Mesodermal cell (in vitro differentiated cells): Measurements from ENCODE around the gene CIDEB.
A peak's percentile ranks its signal among the peaks of the same experiment; 100 is the strongest.

Experiments used
- H3K27ac ChIP-seq: 2 replicates; pipeline ENCODE4 v1.7.0; 2013; ENCODE audit warnings: mild to moderate bottlenecking, low read depth, low read length, moderate library complexity; ENCODE audit not compliant: severe bottlenecking
- H3K36me3 ChIP-seq: 2 replicates; pipeline ENCODE4 v1.7.1; 2013; ENCODE audit warnings: mild to moderate bottlenecking, low read length, moderate library complexity; ENCODE audit not compliant: control insufficient read depth, insufficient read depth
- H3K4me1 ChIP-seq: one replicate; pipeline ENCODE4 v1.7.1; 2013; ENCODE audit warnings: mild to moderate bottlenecking, low read length; ENCODE audit not compliant: insufficient read depth, control insufficient read depth, poor library complexity, severe bottlenecking
- H3K4me3 ChIP-seq: 2 replicates; pipeline ENCODE4 v1.7.0; 2013; ENCODE audit warnings: low read length, control low read depth, mild to moderate bottlenecking; ENCODE audit not compliant: insufficient read depth, poor library complexity, severe bottlenecking; ENCODE audit errors: extremely low read depth
- H3K9me3 ChIP-seq: 2 replicates; pipeline ENCODE4 v1.7.1; 2013; ENCODE audit warnings: mild to moderate bottlenecking, low read length, moderate library complexity; ENCODE audit not compliant: control insufficient read depth
- WGBS, 2 experiments: methylation state at CpG; one replicate each; pipeline ENCODE4 v1.1.5; 2013; ENCODE audit warnings: missing lambda C conversion rate in 2 of 2; ENCODE audit not compliant: insufficient coverage in 2 of 2; 5-methylcytosine and 5-hydroxymethylcytosine counted together

The CIDEB gene

GRCh38 chr14:24342889-24343288 lies 35.1 kb upstream of the CIDEB start:
- H3K4me3 ChIP-seq = no peak overlapping the region
- H3K36me3 ChIP-seq = no peaks in the 10 kb centered on the region
- H3K27ac ChIP-seq = no peak overlapping the region
- no peaks in the 10 kb centered on the region for H3K4me1 ChIP-seq
- 100% methylated on average over 1 of the region's 4 CpGs for WGBS, 2 experiments
- no peaks in the 10 kb centered on the region for H3K9me3 ChIP-seq

GRCh38 chr14:24340606-24341005 lies 32.8 kb upstream of the CIDEB start:
- H3K9me3 ChIP-seq = no peaks in the 10 kb centered on the region
- H3K4me3 ChIP-seq = no peak overlapping the region
- 57 to 100% methylated on average over 1 of the region's 1 CpG for WGBS, 2 experiments
- H3K36me3 ChIP-seq = no peaks in the 10 kb centered on the region
- no peak overlapping the region for H3K27ac ChIP-seq
- peaks cover 2% of the 10 kb centered on the region for H3K4me1 ChIP-seq

GRCh38 chr14:24339284-24340151 lies 31.7 kb upstream of the CIDEB start, which contains the start of gene RIPK3:
Gene RIPK3 (minus strand): TSS chr14:24339991. CDS start chr14:24339826, 165 bp downstream.
- Histone ChIP-seq H3K27ac (no peak within 1 kb of the TSS), H3K4me3 (peak within 1 kb of the TSS; percentile 29)
- 14 to 16% methylated on average over 24 to 28 of the region's 51 CpGs for WGBS, 2 experiments

GRCh38 chr14:24338843-24339242 lies 31.1 kb upstream of the CIDEB start:
- Histone ChIP-seq H3K4me1 (peaks cover 5% of the 10 kb centered on the region), H3K9me3 (no peaks in the 10 kb centered on the region), H3K4me3 (no peak overlapping the region), H3K36me3 (no peaks in the 10 kb centered on the region), H3K27ac (no peak overlapping the region)
- 77% methylated on average over 14 of the region's 14 CpGs for WGBS, 2 experiments

More at GRCh38 chr14:24339284-24340151, 31.7 kb upstream of the CIDEB start, which contains the start of gene RIPK3:
- Histone ChIP-seq H3K36me3 (no peaks in the 10 kb centered on the region), H3K4me1 (peaks cover 5% of the 10 kb centered on the region), H3K9me3 (no peaks in the 10 kb centered on the region)

GRCh38 chr14:24337824-24338175 lies 30.0 kb upstream of the CIDEB start:
- no peak overlapping the region for H3K4me3 ChIP-seq
- peaks cover 8% of the 10 kb centered on the region for H3K4me1 ChIP-seq
- no peaks in the 10 kb centered on the region for H3K36me3 ChIP-seq
- 69 to 81% methylated on average over 6 to 8 of the region's 8 CpGs for WGBS, 2 experiments
- H3K27ac ChIP-seq = no peak overlapping the region
- H3K9me3 ChIP-seq = no peaks in the 10 kb centered on the region

GRCh38 chr14:24337144-24337823 lies 29.5 kb upstream of the CIDEB start:
- peaks cover 13% of the 10 kb centered on the region for H3K4me1 ChIP-seq
- H3K36me3 ChIP-seq = no peaks in the 10 kb centered on the region
- H3K4me3 ChIP-seq = no peak overlapping the region
- 84 to 88% methylated on average over 5 of the region's 7 CpGs for WGBS, 2 experiments
- no peak overlapping the region for H3K27ac ChIP-seq
- no peaks in the 10 kb centered on the region for H3K9me3 ChIP-seq

- Histone ChIP-seq H3K4me1 (peaks cover 16% of the 10 kb centered on the region), H3K9me3 (no peaks in the 10 kb centered on the region), H3K36me3 (no peaks in the 10 kb centered on the region), H3K27ac (no peak overlapping the region), H3K4me3 (no peak overlapping the region)
- WGBS, 2 experiments = 63 to 79% methylated on average over 6 of the region's 12 CpGs
These were observed 27.8 kb upstream of the CIDEB start for GRCh38 chr14:24335461-24336171.

GRCh38 chr14:24334431-24335291 lies 26.9 kb upstream of the CIDEB start, which contains the start of gene ADCY4:
Gene ADCY4 (minus strand): TSS chr14:24335071. CDS start chr14:24334652, 419 bp downstream.
- Histone ChIP-seq H3K36me3 (no peaks in the 10 kb centered on the region), H3K4me1 (peaks cover 16% of the 10 kb centered on the region), H3K4me3 (peak within 1 kb of the TSS; percentile 40), H3K9me3 (no peaks in the 10 kb centered on the region), H3K27ac (no peak within 1 kb of the TSS)
- 1 to 5% methylated on average over 32 to 52 of the region's 65 CpGs for WGBS, 2 experiments

GRCh38 chr14:24332268-24332993 lies 24.7 kb upstream of the CIDEB start:
- no peaks in the 10 kb centered on the region for H3K36me3 ChIP-seq
- H3K27ac ChIP-seq = no peak overlapping the region
- H3K9me3 ChIP-seq = no peaks in the 10 kb centered on the region
- 5 to 11% methylated on average over 35 to 56 of the region's 56 CpGs for WGBS, 2 experiments
- H3K4me1 ChIP-seq = peaks cover 17% of the 10 kb centered on the region
- H3K4me3 ChIP-seq = peak overlapping the region; percentile 26
